C4-2B (cell line): Measurements from ENCODE around the gene EPHB2.

Experiments used
- CTCF ChIP-seq: fragments of 450-650 bp; conservative IDR thresholded peaks from 2 replicates; pipeline ENCODE4 v1.5.1; 2017; ENCODE audit warnings: mild to moderate bottlenecking
- ZFX ChIP-seq: fragments of 450-650 bp; IDR thresholded peaks from 2 replicates; pipeline ENCODE4 v1.6.1; 2017

GRCh38 chr1:22824975-22825374 lies 114.3 kb downstream of the EPHB2 start:
- TF ChIP-seq CTCF (no peak), ZFX (no peak)
